SK-N-DZ (cell line): ENCODE measurements around the gene CACNA1F.
A peak's percentile ranks its signal among the peaks of the same experiment; 100 is the strongest.

Experiments used
- DNase-seq: peaks from one replicate; pipeline ENCODE4 v3.0.0-alpha.2; 2015; ENCODE audit warnings: low spot score

Gene CACNA1F

DNA sequence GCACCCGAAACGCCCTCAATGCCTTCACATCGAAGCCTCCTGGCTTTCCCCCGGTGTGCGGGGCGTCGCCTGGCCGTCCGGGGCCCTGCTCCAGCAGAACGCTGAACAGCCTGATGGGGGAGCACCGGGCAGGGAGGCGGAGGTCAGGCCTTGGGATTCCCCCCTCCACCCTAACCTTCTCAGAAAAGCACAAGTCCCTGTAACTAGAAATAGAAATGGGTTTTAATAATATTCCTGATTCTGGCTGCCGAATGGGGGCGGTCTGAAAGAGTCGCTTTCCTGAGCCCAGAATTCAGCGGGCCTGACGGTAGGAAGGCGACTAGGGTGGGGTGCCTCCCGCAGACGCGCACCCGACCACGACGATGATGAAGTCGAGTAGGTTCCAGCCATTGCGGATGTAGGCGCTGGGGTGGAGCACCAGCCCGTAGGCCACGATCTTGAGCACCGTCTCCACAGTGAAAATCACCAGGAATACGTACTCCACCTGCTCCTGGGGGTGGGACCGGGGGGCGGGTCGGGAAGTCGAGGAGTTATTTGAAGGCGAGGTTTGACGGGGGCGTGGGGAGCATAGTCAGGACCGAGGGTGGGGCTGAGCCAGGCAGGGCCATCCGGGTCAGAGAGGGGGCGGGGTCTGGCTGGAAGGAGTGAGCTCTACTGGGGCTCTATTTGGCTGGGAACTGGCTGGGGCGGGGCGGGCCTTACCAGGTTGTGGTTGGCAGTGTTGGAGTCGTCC is 2.5 kb downstream of the CACNA1F start:
- DNase-seq, result no peak

DNA sequence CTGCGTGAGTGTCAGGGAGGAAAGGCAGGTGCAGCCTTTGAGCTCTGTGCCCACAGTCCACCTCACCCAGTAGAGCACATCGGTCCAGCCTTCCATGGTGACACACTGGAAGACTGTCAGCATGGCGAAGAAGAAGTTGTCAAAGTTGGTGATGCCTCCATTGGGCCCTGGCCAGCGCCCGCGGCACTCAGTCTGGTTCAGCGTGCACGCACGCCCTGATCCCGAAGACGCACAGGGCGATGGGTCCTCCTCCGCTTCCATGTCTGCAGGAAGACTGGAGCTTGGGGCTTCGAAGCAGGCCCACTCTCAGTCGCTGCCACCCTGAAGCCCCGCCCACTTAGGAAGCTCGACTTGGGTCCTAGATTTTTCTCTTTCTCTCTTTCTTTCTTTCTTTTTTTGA is 5.0 kb downstream of the CACNA1F start:
- DNase-seq, result no peak

DNA sequence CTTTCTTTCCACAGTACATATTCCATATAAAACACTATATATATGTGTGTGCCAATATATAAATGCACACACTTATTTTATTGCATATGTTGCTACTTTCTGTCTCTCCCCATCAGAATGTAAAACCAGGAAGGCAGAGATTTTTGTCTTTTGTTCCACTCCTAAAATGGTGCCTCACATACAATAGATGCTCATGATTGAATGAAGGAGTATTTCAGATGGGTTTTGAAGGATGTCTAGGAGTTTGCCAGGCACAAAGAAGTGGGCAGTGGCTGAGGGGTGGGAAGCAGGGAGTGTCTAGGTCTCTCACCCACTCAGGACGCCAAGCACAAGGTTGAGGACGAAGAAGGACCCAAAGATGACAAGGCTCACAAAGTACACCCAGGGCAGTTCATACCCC is 5.4 kb downstream of the CACNA1F start:
- no peak for DNase-seq

DNA sequence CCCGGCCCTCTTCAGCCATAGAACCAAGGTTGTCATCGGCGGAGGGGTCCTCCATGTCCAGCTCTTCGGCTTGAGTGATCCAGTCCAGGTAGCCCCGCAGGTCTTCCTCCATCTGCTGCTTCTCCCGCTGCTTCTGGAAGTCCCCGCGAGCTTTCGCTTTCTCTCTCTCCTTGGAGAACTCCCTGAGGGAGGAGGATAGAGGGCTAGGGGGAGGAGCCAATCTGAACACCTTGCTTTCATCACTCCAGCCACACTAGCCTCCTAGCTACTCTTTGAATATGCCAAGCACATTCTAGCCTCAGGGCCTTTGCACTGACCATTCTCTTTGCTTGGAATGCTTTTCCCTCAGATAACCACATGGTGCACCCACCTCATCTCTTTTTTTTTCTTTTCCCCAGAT is 6.2 kb downstream of the CACNA1F start:
- DNase-seq, result no peak

DNA sequence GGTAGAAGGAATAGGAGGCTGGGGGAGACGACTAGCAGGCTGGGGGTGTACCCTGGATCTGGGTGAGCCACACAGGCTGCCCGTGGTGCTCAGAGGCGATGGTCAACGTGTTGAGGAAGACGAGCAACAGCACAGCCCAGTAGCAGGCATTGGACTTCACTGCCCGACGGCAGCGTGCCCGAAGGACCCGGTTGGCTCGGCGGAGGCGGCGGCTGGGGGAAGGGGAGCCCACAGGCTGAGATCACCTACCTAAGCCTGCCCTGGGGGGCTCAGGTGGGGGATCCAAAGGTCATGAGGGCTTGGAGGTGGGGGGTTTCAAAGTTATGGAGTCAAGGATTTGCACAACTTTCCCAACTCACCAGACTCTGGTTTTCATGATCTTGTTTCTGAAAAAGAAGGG is 7.3 kb downstream of the CACNA1F start:
- no peak for DNase-seq

DNA sequence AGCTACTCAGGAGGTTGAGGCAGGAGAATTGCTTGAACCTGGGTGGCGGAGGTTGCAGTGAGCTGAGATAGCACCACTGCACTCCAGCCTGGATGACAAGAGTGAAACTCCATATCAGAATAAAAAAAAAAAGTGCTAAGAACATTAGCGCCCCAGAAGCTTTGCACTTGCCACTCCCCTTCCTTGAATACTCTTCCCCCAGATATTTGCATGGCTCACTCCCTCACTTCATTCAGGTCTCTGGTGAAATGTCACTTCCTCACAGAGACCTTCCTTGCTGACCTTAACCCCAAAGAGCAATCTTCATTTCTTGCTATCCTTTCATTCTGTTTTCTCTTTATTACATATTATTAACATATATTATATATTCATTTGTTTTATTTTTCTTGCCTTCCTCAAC is 11.3 kb downstream of the CACNA1F start:
- no peak for DNase-seq

DNA sequence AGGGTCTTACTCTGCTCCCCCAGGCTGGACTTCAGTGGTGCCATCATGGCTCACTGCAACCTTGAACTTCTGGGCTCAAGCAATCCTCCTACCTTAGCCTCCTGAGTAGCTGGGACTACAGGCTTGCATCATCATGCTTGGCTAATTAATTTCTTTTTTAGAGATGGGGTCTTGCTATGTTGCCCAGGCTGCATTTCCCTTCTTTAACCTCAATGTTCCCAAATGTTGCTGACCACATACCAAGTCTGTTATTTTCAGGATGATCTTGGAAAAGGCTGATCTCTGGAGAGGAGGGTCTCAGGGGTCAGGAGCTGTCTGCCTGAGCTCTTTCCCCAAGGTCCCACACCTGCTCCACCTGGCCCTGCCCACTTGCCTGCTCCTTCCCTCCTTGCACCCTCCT is 13.0 kb downstream of the CACNA1F start:
- DNase-seq, result no peak

DNA sequence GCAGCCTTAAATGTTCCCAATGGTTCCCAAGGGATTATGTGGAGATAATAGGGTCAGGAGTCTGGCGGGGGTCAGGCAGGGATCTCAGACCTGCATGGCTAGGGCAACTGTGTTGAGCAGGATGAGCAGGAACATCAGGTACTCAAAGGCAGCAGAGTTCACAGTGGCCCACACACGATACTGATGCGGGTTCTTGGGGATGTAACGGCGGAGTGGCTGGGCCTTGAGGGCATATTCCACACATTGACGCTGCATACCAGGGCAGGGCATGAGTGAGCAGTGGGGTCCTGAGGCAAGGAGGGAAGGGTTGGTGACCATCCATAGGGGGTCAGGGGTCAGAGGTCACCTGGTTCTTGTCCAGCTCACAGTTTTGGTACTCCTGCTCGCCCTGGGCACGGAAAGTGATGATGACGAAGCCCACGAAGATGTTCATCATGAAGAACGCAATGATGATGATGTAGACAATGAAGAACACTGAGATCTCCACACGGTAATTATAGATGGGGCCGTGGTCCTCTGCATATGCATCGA is 18.1 kb downstream of the CACNA1F start:
- no peak for DNase-seq

DNA sequence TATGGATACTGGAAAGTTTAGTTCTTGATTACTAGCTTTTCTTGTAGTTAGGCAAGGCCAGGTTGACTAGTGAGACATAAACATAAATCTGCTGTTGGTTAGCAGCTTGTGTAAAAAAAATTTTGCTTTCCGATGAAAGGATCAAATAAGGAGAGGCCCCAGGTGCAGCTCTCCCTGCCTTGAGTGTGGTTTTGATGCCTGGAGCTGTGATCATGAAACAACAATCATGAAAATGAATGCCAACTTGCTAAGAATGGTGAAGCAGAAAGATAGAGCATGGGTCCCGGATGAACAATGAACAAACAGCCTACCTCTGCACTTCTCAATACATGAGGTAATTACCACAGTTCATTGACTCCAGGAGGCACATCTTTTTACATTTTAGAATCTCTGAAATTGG is 18.7 kb downstream of the CACNA1F start:
- DNase-seq, result no peak

DNA sequence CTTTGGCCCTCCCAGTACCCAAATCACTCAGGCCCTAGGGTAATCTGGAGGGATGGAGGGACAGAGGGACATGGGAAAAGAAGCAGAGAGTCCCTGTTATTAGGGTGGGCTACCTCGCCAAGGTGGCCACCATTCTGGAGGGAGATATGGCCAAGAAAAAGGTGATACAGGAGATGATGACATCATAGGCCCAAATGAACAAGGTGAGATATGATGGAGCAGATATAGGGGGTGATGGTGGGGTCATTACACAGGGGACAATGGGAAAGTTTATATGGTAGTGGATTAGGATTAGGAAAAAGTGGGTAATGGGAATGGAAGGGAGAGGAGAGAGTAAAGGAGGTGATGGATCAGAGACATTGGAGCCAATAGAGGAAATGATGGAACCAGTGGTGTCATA is 20.3 kb downstream of the CACNA1F start:
- DNase-seq, result no peak

DNA sequence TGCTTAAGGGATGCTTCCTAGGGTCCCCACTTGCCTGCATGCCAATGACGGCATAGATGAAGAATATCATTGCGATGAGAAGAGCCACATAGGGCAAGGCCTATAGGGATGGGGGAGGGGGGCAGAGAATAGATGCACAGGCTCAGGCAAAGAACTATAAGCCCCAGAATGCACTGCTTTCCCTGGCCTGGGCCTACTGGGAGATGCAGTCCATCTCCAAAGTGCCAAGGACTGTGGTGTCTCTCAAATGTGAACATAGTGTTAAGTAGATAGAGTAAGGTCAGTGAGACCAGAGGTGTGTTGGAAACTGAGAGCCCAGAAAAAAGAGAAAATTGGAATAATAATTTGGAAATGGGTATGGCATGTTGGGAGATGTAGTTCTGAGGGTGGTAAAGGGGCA is 20.9 kb downstream of the CACNA1F start:
- DNase-seq, result no peak

DNA sequence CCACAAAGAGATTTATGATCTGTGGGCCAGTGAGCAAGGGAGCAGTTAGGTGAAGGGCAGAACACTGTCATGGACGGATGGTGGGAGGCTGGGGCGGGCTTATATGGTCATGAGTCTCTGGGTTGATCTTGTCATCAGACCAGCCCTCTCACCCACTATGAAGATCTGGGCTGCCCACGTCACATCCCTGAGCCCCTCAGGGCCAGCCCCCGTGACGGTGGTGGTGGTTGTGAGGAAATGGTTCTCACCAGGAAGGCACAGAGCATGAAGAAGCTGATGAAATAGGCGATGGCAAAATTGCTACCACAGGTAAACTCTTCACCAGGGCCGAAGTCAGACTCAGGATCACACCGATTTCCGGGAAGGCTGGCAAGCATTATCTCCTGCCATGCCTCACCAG is 22.1 kb downstream of the CACNA1F start:
- DNase-seq, result no peak

DNA sequence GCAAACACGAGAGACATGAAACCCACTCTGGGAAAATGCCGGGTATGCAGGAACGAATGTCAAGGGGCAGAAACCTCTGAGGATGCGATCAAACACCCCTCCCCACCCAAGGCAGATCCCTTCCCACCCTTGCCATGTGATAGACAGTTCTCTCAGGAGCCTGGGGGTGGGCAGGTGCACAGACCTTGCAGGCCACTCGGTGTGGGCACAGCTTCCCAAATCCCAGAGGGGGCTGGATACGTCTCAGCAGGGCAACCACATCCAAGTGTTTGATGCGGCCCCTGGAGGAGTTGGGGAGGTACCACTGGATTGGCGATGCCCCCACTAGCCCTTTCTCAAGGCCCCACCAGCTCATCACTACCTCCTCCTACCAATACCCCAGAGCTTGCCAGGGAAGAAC is 22.7 kb downstream of the CACNA1F start:
- DNase-seq, result no peak

DNA sequence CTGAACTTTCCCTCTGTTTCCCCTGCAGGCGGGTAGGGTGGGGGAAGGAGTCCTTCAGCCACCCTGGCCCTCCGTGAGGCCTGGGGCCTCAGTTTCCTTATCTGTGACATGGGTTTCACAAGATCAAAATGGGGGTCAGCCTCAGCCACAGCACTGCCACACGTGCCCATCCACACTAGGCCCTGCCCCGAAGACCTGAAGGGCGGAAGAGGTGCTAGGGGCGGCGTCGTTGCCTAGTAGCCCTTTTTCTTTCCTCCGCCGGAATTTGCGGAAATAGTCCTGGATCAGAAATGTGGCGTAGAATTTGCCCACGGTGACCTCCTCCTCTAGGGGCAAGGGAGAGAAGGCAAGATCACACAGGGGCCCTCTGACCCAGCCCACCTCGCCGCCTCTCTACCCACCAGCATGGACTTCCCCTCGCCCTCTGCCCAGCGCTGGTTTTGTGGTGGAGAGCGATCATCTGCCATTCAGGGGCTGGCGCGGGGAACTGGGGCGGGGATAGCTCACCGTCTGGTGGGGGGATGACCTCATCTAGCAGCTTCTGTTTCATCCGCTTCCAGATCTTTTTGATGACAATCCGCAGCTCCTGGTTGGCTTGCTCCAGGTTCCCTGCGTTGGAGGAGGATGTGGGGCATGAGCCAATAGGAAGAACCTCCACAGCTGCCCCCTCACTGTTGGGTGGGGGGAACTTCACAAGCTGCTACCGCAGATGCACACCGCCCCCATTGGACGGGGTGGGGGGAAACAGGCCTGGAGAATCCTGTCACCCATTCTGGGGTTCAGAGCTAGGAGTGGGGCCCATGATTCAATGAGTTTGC is 23.5 kb downstream of the CACNA1F start:
- DNase-seq, result peak; percentile 77

DNA sequence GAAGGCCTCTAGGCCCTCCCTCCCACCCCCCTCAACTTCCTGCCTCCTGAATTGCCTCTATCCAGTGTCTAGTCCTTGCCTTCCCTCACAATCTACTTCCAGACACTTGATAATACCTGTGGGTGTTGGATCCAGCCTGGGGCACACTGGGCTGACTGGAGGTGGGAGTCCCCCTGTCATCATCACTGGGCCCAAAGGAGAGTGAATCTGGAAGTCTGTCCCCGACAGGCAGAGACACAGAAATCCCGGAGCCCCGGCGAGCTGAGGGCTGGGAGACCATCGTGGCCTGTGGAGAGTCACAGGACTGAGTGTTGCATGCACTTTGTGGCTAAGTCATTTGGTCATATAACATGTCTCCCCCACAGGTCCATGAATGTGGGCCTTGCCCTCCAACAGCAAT is 24.7 kb downstream of the CACNA1F start:
- no peak for DNase-seq

DNA sequence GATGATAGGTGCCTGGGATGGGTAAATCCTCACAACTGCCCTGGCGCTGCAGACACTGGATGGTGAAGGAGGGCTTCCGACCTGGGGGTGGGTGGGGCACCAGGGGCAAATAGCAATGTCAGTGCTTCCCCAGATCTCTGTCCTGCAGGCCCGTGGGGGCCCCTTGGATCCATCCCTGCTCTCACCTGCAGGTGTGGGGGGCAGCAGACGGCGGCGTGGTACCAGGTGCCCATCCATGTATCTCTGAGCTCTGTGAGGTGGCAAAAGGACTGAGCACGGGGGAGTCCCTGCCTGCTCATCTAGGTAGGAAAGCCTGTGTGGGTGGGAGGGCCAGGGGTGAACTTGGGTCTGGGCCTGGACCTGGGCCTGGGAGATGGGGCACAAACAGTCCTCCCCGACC is 26.6 kb downstream of the CACNA1F start:
- DNase-seq, result no peak

DNA sequence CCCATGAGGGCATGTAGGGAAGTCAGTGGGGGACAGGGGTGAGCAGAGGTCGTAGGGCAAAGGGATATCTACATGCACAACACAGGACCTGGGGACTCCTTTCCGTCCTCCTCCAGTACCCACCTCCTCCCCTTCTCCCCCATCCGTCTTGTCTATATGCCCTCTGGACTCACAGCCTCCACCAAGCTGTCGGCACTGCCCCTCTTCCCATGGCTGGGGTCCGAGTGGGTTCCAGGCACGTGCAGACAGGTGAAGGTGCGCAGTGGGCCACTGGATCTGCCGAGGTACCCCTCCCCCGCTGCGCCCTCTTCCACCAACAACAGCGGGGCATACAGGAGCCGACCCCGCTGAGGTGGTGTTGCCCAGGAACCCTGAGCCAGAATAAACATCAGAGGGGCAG is 27.7 kb downstream of the CACNA1F start:
- DNase-seq, result no peak

DNA sequence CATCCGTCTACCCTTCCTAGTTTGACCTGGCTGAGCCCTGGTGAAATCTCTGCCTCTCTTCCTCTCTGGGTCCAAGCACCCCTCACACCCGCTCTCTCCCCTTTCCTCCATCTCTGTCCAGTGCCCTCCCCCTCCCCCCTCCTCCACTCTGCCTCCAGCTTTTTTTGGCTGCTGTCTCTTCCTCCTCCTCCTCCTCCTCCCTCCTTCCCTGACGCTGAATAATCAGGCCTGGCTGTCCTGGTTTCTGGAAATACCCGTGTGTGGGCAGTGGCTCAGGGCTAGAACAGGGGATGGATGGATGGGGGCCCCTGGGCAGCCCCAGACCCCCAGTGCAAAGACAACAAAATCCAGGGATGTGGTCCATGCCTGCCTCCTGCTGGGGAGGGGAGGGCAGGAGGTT is 28.4 kb downstream of the CACNA1F start:
- no peak for DNase-seq

DNA sequence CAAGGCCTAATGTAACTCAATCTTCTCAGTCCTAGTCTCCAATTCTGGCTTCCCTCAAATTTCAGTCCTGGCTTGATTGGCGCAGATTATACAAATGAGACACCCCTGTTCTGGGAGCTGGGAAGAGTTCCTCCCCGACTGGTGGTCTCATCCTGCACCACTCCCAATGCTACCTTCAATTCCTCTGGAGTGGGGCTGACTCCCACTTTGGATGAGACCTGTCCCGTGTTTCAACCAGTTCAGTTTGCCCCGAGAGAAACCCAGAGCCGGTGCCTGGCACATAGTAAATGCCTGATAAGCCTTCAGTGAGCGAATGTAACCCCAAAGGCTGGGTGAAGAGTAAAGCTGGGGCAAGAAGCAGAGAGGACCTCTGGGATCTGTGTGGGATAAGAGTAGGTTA is 29.1 kb downstream of the CACNA1F start:
- DNase-seq, result no peak

DNA sequence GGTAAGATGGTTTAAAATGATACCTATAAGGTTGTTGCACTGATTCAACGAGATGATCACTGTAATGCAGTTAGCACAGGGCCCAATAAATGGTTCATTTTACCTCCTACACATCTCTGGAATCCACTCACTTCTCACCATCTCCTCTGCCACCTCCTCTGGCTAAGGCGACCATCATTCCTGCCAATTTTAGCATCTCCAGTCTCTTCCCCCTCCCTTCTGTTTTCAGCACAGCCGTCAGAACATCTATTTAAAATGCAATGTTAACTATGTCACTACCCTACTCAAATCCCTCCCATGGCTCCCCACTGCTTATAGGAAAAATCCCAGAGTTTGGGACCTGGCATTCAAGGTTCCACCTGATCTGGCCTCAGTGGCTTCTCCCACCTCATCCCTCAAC is 29.6 kb downstream of the CACNA1F start:
- no peak for DNase-seq

DNA sequence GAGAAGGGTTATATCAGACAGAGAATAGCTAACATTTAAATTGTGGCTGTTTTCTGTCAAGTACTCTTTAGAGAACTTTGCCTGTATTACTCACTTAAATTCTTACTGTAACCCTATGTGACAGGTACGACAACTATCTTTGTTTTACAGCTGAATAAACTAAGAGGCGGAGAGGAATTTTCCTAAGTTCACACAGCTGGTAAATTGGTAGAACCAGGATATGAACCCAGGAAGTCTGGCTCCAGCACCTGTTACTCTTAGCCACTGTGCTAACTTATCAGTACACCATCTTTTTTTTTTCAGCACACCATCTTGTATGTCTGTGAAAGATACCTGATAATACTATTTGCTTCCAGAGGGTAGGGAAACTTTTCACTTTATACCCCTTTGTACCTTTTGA is 31.1 kb downstream of the CACNA1F start:
- DNase-seq, result no peak

DNA sequence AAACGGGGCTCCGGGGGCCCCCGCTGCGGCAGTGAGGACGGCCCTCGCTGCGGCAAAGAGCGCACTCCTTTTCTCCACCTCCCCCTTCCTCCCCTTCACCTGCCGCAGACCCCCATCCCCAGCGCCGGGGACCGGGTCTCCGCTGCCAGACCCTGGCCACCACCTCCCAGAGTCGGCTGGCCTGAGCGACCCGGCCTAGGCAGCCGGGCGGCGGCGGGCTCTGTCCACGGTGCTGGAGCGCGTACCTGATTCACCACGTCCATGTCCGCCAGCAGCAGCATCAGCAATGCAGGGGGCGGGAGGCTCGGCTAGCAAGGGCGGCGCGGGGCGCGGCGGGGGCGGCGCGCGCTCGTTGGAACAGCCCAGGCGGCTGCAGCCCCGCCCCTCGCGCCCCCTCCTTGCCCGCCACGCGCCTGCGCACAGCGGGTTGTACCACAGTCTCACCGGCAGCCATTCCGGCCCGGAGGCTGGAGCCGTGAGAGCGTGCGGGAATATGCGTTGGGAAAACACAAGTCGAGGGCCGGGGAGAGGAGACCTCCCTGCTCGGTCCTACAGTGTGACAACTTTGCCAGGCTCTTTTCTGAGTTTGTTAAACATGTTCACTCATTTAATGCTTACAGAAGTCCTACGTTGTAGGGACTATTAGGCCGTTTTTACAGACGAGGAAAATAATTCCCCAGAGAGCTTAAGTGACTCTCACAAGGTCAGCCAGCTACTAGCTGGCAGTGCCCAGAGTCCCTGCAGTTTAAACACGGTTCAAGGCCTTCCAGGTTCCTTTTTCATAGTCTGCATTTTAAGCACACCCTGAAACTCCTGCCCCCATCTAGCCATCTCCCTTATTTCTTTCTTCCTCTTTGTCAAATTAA is 33.0 kb downstream of the CACNA1F start, which contains the start of gene SYP:
TSS of gene SYP (minus strand) at position 288 of the 866 bp plus-strand sequence. CDS start at position 281, 7 bp downstream.
- DNase-seq, result peak; percentile 77
